ENCODE measurements around the gene ARFGAP3. TPM values are rescaled to one million over a fixed set of nuclear protein-coding genes. Genes with fewer than 3 reads are reported as not detected.

ARFGAP3 gene
- total RNA-seq, 1 experiment from 2014 or later, result 27.0 TPM

DNA sequence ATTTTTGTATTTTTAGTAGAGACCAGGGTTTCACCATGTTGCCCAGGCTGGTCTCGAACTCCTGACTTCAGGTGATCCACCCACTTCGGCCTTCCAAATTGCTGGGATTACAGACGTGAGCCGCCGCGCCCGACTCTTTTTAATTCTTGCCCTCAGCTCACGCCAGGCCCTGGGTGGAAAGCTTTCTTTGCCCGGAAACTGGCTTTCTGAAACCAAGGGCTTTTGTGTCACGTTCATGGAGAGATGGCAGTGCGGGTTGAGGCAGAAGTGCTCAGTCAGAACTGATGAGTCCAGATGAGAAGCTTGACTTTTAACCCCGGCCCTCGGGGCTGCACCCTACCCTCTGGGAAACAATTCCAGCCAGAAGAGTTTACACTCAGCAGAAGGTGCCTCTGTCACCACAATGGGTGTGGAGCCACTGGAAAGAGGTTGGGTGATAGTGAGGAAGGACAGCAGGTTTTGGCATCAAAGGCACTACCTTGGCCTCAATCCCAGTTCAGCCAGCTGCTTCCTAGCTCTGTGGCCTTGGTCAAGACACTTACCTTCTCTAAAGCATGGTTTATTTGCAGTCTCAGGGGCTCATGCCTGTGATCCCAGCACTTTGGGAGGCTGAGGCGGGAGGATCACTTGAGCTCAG lies 890 bp upstream of the ARFGAP3 start:
- Histone ChIP-seq H3K27me3 (ENCODE audit: control insufficient read depth, insufficient read depth, low read length) (no peaks in the 10 kb centered on the region), H3K4me3 (ENCODE audit: low read depth in 2 of 2, low read length in 2 of 2) (no peak overlapping the region), H3K4me1 (ENCODE audit: control insufficient read depth, insufficient read depth, low read length) (peaks cover 6% of the 10 kb centered on the region), H3K27ac (ENCODE audit: low read length) (no peak overlapping the region; the same call in 1 of the 2 replicates), H3K9me3 (ENCODE audit: control insufficient read depth, insufficient read depth, low read depth, low read length) (no peaks in the 10 kb centered on the region), H3K36me3 (ENCODE audit: control insufficient read depth, insufficient read depth, low read length) (no peaks in the 10 kb centered on the region)
- intact Hi-C loops (cut with micrococcal nuclease; ENCODE audit: unreplicated experiment), result no loop called here
- CTCF ChIA-PET, result no interaction called here
- TF ChIP-seq TCF7L2 (IDR thresholded peaks at IDR 0.05; ENCODE audit: low read depth, low read length) (no peak), SIN3A (IDR thresholded peaks at IDR 0.05; ENCODE audit: borderline replicate concordance, insufficient read depth, low read depth, low read length) (no peak), POLR2AphosphoS5 (IDR thresholded peaks at IDR 0.05; ENCODE audit: low read depth, low read length) (no peak)
- TF ChIP-seq, protein P1, sequence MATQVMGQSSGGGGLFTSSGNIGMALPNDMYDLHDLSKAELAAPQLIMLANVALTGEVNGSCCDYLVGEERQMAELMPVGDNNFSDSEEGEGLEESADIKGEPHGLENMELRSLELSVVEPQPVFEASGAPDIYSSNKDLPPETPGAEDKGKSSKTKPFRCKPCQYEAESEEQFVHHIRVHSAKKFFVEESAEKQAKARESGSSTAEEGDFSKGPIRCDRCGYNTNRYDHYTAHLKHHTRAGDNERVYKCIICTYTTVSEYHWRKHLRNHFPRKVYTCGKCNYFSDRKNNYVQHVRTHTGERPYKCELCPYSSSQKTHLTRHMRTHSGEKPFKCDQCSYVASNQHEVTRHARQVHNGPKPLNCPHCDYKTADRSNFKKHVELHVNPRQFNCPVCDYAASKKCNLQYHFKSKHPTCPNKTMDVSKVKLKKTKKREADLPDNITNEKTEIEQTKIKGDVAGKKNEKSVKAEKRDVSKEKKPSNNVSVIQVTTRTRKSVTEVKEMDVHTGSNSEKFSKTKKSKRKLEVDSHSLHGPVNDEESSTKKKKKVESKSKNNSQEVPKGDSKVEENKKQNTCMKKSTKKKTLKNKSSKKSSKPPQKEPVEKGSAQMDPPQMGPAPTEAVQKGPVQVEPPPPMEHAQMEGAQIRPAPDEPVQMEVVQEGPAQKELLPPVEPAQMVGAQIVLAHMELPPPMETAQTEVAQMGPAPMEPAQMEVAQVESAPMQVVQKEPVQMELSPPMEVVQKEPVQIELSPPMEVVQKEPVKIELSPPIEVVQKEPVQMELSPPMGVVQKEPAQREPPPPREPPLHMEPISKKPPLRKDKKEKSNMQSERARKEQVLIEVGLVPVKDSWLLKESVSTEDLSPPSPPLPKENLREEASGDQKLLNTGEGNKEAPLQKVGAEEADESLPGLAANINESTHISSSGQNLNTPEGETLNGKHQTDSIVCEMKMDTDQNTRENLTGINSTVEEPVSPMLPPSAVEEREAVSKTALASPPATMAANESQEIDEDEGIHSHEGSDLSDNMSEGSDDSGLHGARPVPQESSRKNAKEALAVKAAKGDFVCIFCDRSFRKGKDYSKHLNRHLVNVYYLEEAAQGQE (IDR thresholded peaks at IDR 0.05; ENCODE audit: insufficient read depth in 1 of 2, low read depth in 2 of 2, low read length in 1 of 2), result no peak
- TF ChIP-seq, protein P2, sequence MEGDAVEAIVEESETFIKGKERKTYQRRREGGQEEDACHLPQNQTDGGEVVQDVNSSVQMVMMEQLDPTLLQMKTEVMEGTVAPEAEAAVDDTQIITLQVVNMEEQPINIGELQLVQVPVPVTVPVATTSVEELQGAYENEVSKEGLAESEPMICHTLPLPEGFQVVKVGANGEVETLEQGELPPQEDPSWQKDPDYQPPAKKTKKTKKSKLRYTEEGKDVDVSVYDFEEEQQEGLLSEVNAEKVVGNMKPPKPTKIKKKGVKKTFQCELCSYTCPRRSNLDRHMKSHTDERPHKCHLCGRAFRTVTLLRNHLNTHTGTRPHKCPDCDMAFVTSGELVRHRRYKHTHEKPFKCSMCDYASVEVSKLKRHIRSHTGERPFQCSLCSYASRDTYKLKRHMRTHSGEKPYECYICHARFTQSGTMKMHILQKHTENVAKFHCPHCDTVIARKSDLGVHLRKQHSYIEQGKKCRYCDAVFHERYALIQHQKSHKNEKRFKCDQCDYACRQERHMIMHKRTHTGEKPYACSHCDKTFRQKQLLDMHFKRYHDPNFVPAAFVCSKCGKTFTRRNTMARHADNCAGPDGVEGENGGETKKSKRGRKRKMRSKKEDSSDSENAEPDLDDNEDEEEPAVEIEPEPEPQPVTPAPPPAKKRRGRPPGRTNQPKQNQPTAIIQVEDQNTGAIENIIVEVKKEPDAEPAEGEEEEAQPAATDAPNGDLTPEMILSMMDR (IDR thresholded peaks at IDR 0.05), result no peak
- BruUV-seq (replicated peaks), result no TSS peak
- DNase-seq (ENCODE audit: low read depth, low spot score), result no peak
- in situ Hi-C loops (cut with HindIII; ENCODE audit: low pct_unique_long_range_greater_than_20kb, low sequenced_read_pairs), result no loop called here
- ATAC-seq, result no peak
- POLR2A ChIA-PET, result no interaction called here

DNA sequence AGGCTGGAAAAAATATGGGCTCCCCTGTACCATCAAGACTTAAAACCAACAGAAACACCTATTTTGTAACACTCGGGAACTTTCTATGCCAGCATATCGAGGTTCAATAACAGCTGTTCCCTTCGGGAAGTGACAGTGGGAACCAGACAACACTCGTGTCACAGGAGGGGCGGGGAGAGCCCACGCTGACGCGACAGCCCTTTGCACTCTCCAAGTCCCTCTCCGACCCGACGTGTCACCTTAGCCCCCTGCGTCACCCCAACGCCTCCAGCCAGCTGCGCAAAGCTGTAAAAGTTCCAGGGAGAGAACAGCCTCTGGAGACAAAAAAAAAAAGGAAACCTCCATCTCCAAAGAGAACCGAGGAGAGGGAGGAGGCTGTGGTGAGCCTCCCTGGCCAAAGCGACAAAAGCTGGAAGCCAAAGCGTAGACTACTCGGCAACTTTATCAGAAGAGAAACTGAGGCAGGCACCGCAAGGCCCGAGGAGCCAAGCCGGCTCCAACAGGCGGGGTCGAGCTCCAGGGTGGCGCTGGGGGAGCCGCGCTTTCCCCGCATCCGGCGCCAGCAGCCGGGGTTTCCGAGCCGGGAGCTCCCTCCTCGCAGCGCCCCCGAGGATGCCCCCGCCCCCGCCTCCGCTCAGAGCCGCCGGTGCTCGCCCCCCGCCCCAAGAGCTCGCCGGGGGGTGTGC lies 751 bp downstream of the ARFGAP3 start:
- Histone ChIP-seq H3K9me3 (ENCODE audit: control insufficient read depth, insufficient read depth, low read depth, low read length) (no peaks in the 10 kb centered on the region), H3K36me3 (ENCODE audit: control insufficient read depth, insufficient read depth, low read length) (no peaks in the 10 kb centered on the region), H3K27me3 (ENCODE audit: control insufficient read depth, insufficient read depth, low read length) (no peaks in the 10 kb centered on the region), H3K27ac (ENCODE audit: low read length) (peak overlapping the region; percentile 82), H3K4me3 (ENCODE audit: low read depth in 2 of 2, low read length in 2 of 2) (peak overlapping the region; percentile 73 to 87), H3K4me1 (ENCODE audit: control insufficient read depth, insufficient read depth, low read length) (peaks cover 6% of the 10 kb centered on the region)
- TF ChIP-seq SIN3A (IDR thresholded peaks at IDR 0.05; ENCODE audit: borderline replicate concordance, insufficient read depth, low read depth, low read length) (no peak), POLR2AphosphoS5 (IDR thresholded peaks at IDR 0.05; ENCODE audit: low read depth, low read length) (no peak)
- TF ChIP-seq, protein P1 (IDR thresholded peaks at IDR 0.05; ENCODE audit: insufficient read depth in 1 of 2, low read depth in 2 of 2, low read length in 1 of 2), result no peak
- TF ChIP-seq, protein P2 (IDR thresholded peaks at IDR 0.05), result no peak
- no peak for DNase-seq (ENCODE audit: low read depth, low spot score)
- no TSS peak for BruUV-seq (replicated peaks)
- in situ Hi-C loops (cut with HindIII; ENCODE audit: low pct_unique_long_range_greater_than_20kb, low sequenced_read_pairs) (no loop called here), intact Hi-C loops (cut with micrococcal nuclease; ENCODE audit: unreplicated experiment) (no loop called here)
- ATAC-seq, result peak; percentile 47
- POLR2A ChIA-PET, result no interaction called here
- CTCF ChIA-PET, result interaction anchor here (0.7 to 0.8 kb wide), 3 partner anchors 12 to 157 kb away, joined by 3 to 6 read pairs (median 3); no protein-coding TSS in a partner anchor
